22Rv1 (cell line): ENCODE data around the gene BPGM.

Experiments
- ZFX ChIP-seq: fragments of 450-650 bp; IDR thresholded peaks from 2 replicates; pipeline ENCODE4 v1.6.1; 2017; ENCODE audit warnings: antibody characterized with exemption, borderline replicate concordance
- TF ChIP-seq, protein P1 (sequence below): fragments of 450-650 bp; IDR thresholded peaks from 2 replicates; pipeline ENCODE4 v1.5.1; 2017; ENCODE audit warnings: mild to moderate bottlenecking

DNA sequence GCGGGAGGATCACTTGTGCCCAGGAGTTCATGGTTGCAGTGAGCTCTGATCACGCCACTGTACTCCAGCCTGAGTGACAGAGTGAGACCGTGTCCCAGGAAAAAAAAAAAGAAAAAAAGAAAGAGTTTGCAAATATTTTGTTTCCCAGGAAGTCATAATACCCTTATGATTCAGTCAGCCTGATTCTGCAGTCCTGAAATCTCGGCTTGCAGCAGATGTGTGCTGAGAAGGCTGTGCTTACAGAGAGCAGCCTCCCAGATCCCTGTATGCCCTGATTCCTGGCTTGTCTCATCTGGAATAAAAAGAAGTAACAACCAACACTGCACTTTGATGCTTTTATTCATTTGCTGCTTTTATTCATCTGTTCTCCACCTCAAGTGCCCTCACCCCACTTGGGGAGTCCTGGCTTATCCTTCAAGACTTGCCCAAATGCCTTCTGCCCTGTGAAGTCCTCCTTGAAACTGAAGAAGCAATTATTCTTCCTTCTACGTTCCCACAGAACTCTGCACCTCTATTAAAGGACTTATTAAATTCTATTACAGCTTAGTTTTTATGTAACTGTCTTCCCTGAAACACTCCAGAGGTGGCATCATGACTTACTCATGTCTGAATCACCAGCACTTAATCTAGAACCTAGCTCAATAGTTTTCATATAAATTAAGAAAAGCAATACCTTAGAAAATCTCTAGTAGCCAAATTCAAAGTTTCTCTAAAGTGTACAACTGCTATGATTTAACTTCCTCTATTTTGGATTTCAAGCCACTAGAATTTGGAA, 27.7 kb upstream of the BPGM start:
- TF ChIP-seq, protein P1, sequence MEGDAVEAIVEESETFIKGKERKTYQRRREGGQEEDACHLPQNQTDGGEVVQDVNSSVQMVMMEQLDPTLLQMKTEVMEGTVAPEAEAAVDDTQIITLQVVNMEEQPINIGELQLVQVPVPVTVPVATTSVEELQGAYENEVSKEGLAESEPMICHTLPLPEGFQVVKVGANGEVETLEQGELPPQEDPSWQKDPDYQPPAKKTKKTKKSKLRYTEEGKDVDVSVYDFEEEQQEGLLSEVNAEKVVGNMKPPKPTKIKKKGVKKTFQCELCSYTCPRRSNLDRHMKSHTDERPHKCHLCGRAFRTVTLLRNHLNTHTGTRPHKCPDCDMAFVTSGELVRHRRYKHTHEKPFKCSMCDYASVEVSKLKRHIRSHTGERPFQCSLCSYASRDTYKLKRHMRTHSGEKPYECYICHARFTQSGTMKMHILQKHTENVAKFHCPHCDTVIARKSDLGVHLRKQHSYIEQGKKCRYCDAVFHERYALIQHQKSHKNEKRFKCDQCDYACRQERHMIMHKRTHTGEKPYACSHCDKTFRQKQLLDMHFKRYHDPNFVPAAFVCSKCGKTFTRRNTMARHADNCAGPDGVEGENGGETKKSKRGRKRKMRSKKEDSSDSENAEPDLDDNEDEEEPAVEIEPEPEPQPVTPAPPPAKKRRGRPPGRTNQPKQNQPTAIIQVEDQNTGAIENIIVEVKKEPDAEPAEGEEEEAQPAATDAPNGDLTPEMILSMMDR: no peak
- no peak for TF ChIP-seq ZFX
